Activated naive CD4-positive, alpha-beta T cell treated with anti-CD3 and anti-CD28 coated beads, Interleukin-2, amount 10 ng/mL, durations not matched to agents 5 hours and 36 hours (primary cell): ENCODE results near the gene PRAMEF10. TPM values are rescaled to one million over a fixed set of nuclear protein-coding genes. Genes with fewer than 3 reads are reported as not detected.

Source experiments
- total RNA-seq, 2 experiments: library from RNA; stranded (reverse); gene quantifications; one replicate each; pipeline ENCODE4 v1.2.3, GENCODE V29; 2021

Gene PRAMEF10, protein sequence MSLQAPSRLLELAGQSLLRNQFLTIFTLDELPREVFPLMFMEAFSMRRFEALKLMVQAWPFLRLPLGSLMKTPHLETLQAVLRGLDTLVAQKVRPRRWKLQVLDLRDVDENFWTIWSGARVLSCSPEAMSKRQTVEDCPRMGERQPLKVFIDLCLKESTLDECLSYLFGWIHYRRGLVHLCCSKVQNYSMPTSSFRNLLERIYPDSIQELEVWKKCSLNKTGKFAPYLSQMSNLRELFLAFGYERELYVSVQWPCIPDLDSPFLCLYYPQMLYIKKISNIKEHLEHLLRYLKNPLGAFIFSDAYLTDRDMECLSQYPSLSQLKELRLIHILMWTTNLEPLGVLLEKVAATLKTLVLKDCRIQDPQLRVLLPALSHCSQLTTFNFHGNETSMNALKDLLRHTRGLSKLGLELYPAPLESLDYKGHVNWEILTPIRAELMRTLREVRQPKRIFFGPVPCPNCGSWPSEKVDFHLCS
- not detected for total RNA-seq

DNA sequence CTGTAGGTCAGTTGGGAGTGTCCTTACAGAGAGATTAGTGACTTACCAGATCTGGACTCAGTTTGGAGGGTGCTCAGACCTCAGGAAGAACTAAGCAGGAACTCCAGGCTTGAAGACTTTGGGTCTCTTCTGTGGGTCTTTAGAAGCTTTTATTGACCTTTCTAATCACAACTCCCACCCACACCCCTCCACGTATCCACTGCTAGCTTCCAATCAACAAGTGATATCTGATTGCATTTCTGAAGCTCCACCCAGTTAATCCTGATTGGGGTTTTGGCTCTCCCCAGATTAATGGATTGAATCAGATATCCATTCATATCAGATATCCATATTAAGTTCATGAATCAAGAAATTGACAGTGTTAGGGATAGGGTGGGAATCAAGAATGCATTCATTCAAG, at the start of gene PRAMEF10:
PRAMEF10 (minus strand) TSS at position 101 of the 400 bp plus-strand sequence. CDS start 2,423 bp downstream, outside the sequence.

DNA sequence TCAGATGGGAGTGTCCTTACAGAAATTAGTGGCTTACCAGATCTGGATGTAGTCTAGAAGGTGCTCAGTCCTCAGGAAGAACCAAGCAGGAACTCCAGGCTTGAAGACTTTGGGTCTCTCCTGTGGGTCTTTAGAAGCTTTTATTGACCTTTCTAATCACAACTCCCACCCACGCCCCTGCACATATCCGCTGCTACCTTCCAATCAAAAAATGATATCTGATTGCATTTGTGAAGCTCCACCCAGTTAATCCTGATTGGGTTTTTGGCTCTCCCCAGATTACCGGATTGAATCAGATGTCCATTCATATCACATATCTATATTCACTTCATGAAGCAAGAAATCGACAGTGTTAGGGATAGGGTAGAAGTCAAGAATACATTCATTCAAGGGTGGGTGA, 49.4 kb upstream of the PRAMEF10 start, which contains the start of gene PRAMEF6:
PRAMEF6 (minus strand) TSS at position 101 of the 400 bp plus-strand sequence. CDS start 5,062 bp downstream, outside the sequence.

GRCh38 chr1:12916310-12916709, 18.2 kb upstream of the PRAMEF10 start, which contains the start of gene PRAMEF7:
TSS of gene PRAMEF7 (plus strand) at chr1:12916610. CDS start at chr1:12917693, 1,083 bp downstream.

GRCh38 chr1:12886101-12886500, 12.0 kb downstream of the PRAMEF10 start, which contains the start of gene PRAMEF4:
TSS of gene PRAMEF4 (minus strand) at chr1:12886201. CDS start at chr1:12883394, 2,807 bp downstream.

DNA sequence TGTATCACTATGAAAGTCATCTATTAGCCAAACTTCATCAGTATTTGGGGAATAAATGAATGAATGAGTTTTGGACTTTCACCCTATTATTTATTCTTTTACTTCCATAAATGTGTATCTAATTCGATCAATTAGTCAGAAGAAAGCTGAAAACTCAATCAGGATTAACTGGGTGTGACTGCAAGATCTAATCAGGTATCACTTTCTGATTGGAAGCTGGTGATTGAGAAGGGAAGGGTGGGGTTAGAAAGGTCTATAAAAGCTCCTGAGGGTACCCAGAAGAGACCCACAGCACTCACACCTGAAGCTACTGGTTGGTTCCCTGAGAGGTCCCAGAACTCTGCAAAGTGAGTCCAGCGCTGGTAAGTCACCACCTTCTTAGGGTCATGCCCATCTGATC, 41.3 kb downstream of the PRAMEF10 start, which contains the start of gene PRAMEF2:
PRAMEF2 (plus strand) TSS at position 301 of the 400 bp plus-strand sequence. CDS start 1,924 bp downstream, outside the sequence.

GRCh38 chr1:12848620-12849019, 49.5 kb downstream of the PRAMEF10 start, which contains the start of gene HNRNPCL1:
TSS of gene HNRNPCL1 (minus strand) at chr1:12848720. CDS start at chr1:12848289, 431 bp downstream.

Other genes starting within 250 kb of the PRAMEF10 start
- not detected for gene AADACL3, start 182.2 kb downstream of the PRAMEF10 start, total RNA-seq
- gene CFAP107, start 152.1 kb downstream of the PRAMEF10 start, total RNA-seq, result not detected
- gene PRAMEF12, start 124.5 kb downstream of the PRAMEF10 start, total RNA-seq, result not detected
- gene PRAMEF1, start 106.9 kb downstream of the PRAMEF10 start, total RNA-seq, result not detected
- gene PRAMEF11, start 66.9 kb downstream of the PRAMEF10 start, total RNA-seq, result not detected
- gene HNRNPCL1, start 49.5 kb downstream of the PRAMEF10 start, total RNA-seq, result not detected
- not detected for gene PRAMEF2, start 41.2 kb downstream of the PRAMEF10 start, total RNA-seq
- gene PRAMEF4, start 12.1 kb downstream of the PRAMEF10 start, total RNA-seq, result not detected
- gene PRAMEF7, start 18.3 kb upstream of the PRAMEF10 start, total RNA-seq, result not detected
- gene PRAMEF6, start 49.3 kb upstream of the PRAMEF10 start, total RNA-seq, result not detected
- gene PRAMEF27, start 158.3 kb upstream of the PRAMEF10 start, total RNA-seq, result not detected
- gene HNRNPCL3, start 162.5 kb upstream of the PRAMEF10 start, total RNA-seq, result not detected
- gene PRAMEF25, start 172.5 kb upstream of the PRAMEF10 start, total RNA-seq, result not detected
- gene HNRNPCL2, start 218.6 kb upstream of the PRAMEF10 start, total RNA-seq, result not detected